GM19397 (cell line): ENCODE measurements around the gene CDCA7L.
"Not testable (repeated sequence)": the region's sequence is repeated elsewhere in the genome, so short reads cannot be mapped to it uniquely, and the experiment has no call there.

Experiments
- ATAC-seq: cut with Tn5 transposase; IDR thresholded peaks from one replicate; pipeline ENCODE4 v1.9.1; 2021; ENCODE audit warnings: mild to moderate bottlenecking, moderate library complexity; ENCODE audit not compliant: unreplicated experiment

CDCA7L gene

GRCh38 chr7:21911341-21911875 is 34.3 kb downstream of the CDCA7L start:
- ATAC-seq: no peak

GRCh38 chr7:21910253-21910652 is 35.4 kb downstream of the CDCA7L start:
- no peak for ATAC-seq

GRCh38 chr7:21908746-21909145 is 37.0 kb downstream of the CDCA7L start:
- no peak for ATAC-seq

GRCh38 chr7:21903020-21903786 is 42.5 kb downstream of the CDCA7L start:
- no peak for ATAC-seq

- ATAC-seq: no peak
Observed at GRCh38 chr7:21902240-21902639, 43.5 kb downstream of the CDCA7L start.

- ATAC-seq: peak; percentile 86
Observed at GRCh38 chr7:21898265-21898930, 47.3 kb downstream of the CDCA7L start.

GRCh38 chr7:21893401-21893800 is 52.3 kb downstream of the CDCA7L start:
- no peak for ATAC-seq

- no peak for ATAC-seq
Observed at GRCh38 chr7:21891291-21891690, 54.4 kb downstream of the CDCA7L start.

- no peak for ATAC-seq
Observed at GRCh38 chr7:21887779-21888178, 57.9 kb downstream of the CDCA7L start.

GRCh38 chr7:21887353-21887752 is 58.3 kb downstream of the CDCA7L start:
- ATAC-seq: no peak

GRCh38 chr7:21886396-21886795 is 59.3 kb downstream of the CDCA7L start:
- ATAC-seq: no peak

GRCh38 chr7:21884496-21884895 is 61.2 kb downstream of the CDCA7L start:
- ATAC-seq: no peak

- not testable (repeated sequence) for ATAC-seq
Observed at GRCh38 chr7:21883501-21883900, 62.2 kb downstream of the CDCA7L start.

GRCh38 chr7:21883069-21883468 is 62.6 kb downstream of the CDCA7L start:
- no peak for ATAC-seq

GRCh38 chr7:21869785-21870402 is 75.8 kb downstream of the CDCA7L start:
- no peak for ATAC-seq

- no peak for ATAC-seq
Observed at GRCh38 chr7:21868576-21868850, 77.2 kb downstream of the CDCA7L start.

- ATAC-seq: no peak
Observed at GRCh38 chr7:21867816-21868575, 77.7 kb downstream of the CDCA7L start.

- ATAC-seq: no peak
Observed at GRCh38 chr7:21867226-21867625, 78.5 kb downstream of the CDCA7L start.

GRCh38 chr7:21866731-21867130 is 79.0 kb downstream of the CDCA7L start:
- ATAC-seq: no peak

- ATAC-seq: not testable (repeated sequence)
Observed at GRCh38 chr7:21865631-21866204, 80.0 kb downstream of the CDCA7L start.

- no peak for ATAC-seq
Observed at GRCh38 chr7:21851559-21851967, 94.1 kb downstream of the CDCA7L start.
